ENCODE results near the gene DOCK10. TPM values are rescaled to one million over a fixed set of nuclear protein-coding genes. Genes with fewer than 3 reads are reported as not detected.

The DOCK10 gene
- total and polyA plus RNA-seq, 10 of the 15 experiments (the other 5 are each of a cell fraction or from before 2014, with no cell fraction given) = 16.9 to 120 (median 85.5) TPM

DNA sequence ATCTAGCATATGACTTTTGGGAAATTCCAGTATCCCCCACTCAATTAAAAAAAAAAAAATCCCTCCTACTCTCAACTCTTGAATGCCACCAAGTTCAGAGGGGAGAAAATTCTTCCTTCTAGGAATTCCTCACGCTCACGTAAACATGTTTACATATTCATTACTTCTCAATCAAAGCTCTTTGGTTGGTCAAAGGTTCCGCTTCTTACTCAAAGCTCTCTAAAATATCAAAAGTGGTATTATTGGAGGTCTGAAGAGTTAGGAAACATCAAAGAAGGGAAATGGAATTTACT is 4.1 kb downstream of the DOCK10 start (continued):
- TF ChIP-seq, protein P1, sequence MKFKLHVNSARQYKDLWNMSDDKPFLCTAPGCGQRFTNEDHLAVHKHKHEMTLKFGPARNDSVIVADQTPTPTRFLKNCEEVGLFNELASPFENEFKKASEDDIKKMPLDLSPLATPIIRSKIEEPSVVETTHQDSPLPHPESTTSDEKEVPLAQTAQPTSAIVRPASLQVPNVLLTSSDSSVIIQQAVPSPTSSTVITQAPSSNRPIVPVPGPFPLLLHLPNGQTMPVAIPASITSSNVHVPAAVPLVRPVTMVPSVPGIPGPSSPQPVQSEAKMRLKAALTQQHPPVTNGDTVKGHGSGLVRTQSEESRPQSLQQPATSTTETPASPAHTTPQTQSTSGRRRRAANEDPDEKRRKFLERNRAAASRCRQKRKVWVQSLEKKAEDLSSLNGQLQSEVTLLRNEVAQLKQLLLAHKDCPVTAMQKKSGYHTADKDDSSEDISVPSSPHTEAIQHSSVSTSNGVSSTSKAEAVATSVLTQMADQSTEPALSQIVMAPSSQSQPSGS (IDR thresholded peaks at IDR 0.05; ENCODE audit: low read length) = no peak
- TF ChIP-seq SP1 (IDR thresholded peaks at IDR 0.05; ENCODE audit: low read depth, low read length) = no peak
- TF ChIP-seq TBL1XR1 (IDR thresholded peaks at IDR 0.05; ENCODE audit: low read depth, low read length) = 0 out of 2 replicates have a peak, but pooled peaks have one; percentile 11
- no peak for TF ChIP-seq CEBPZ (IDR thresholded peaks at IDR 0.05; ENCODE audit: low read depth, low read length)
- no peak for TF ChIP-seq ZNF24 (IDR thresholded peaks at IDR 0.05)
- TF ChIP-seq ATF7 (IDR thresholded peaks at IDR 0.05; ENCODE audit: low read depth) = no peak
- no peak for TF ChIP-seq BMI1 (IDR thresholded peaks at IDR 0.05; ENCODE audit: borderline replicate concordance)
- peak; percentile 84; the same call in 1 of the 2 replicates for TF ChIP-seq ASH2L (IDR thresholded peaks at IDR 0.05; ENCODE audit: borderline replicate concordance, low read depth)
- no peak for TF ChIP-seq NRF1 (conservative IDR thresholded peaks at IDR 0.05; ENCODE audit: low read depth, low read length)
- TF ChIP-seq PML (IDR thresholded peaks at IDR 0.05; ENCODE audit: low read length) = no peak
- no peak for TF ChIP-seq REST (IDR thresholded peaks at IDR 0.05; ENCODE audit: low read depth, low read length)
- no peak for TF ChIP-seq SIN3A (IDR thresholded peaks at IDR 0.05; ENCODE audit: low read depth, low read length)
- TF ChIP-seq CHD4 (IDR thresholded peaks at IDR 0.05) = no peak
- no peak for TF ChIP-seq HSF1 (IDR thresholded peaks at IDR 0.05; ENCODE audit: low read depth, low read length)
- peak; percentile 67 to 75 for TF ChIP-seq IKZF2 (IDR thresholded peaks at IDR 0.05)
- no peak for TF ChIP-seq SMAD5 (IDR thresholded peaks at IDR 0.05; ENCODE audit: low read depth)
